Fibroblast of lung (primary cell): Measurements from ENCODE around the gene PRR13.

Experiments
- CTCF ChIP-seq, 2 donors: IDR thresholded peaks in 1 of 2; conservative IDR thresholded peaks in 1 of 2; 1 replicate in 1 of 2; 2 replicates in 1 of 2; pipeline ENCODE4 v1.5.1; 2011 to 2012; ENCODE audit warnings: low read length in 2 of 2, control low read depth in 1 of 2, inconsistent platforms in 1 of 2, low read depth in 1 of 2, mild to moderate bottlenecking in 1 of 2
- EZH2 ChIP-seq: IDR thresholded peaks from 2 replicates; pipeline ENCODE4 v1.5.1; 2012; ENCODE audit warnings: low read length, control low read depth, mild to moderate bottlenecking; ENCODE audit errors: missing control alignments

GRCh38 chr12:53468282-53468681, 26.7 kb downstream of the PRR13 start:
- TF ChIP-seq CTCF (conservative IDR thresholded peaks at IDR 0.05 in 1 of 2, IDR thresholded peaks at IDR 0.05 in 1 of 2; ENCODE audit: low read depth in 1 of 2, low read length in 2 of 2) (no peak), EZH2 (no peak)
